GM10248 (cell line): Measurements from ENCODE around the gene DAAM1.

Experiments used
- CTCF ChIA-PET: fragments of 300-600 bp; sonication (Branson Sonifier 250); formaldehyde crosslinking; extraction: SDS; loops from one replicate; lab custom pipeline; 2021; ENCODE audit warnings: antibody characterized with exemption; lab: Yijun Ruan, JAX
- POLR2A ChIA-PET: fragments of 350-650 bp; sonication (Branson Sonifier 250); formaldehyde crosslinking; extraction: SDS; loops from one replicate; lab custom pipeline; 2020; ENCODE audit warnings: antibody characterized with exemption; lab: Yijun Ruan, JAX
- DNase-seq: peaks from one replicate; pipeline ENCODE4 v3.0.0; 2012; ENCODE audit errors: extremely low spot score
- CTCF ChIP-seq: IDR thresholded peaks from 2 replicates; pipeline ENCODE4 v1.5.1; 2012; ENCODE audit warnings: mild to moderate bottlenecking, low read depth; ENCODE audit errors: extremely low read depth, missing control alignments, control extremely low read depth

The DAAM1 gene

GRCh38 chr14:59188461-59189090 is at the start of gene DAAM1:
DAAM1 (plus strand) TSS chr14:59188667; CDS start chr14:59263478, 74,811 bp downstream.
- DNase-seq, result peak; percentile 93
- no peak for TF ChIP-seq CTCF
- ChIA-PET POLR2A (interaction anchor here (1.3 kb wide), 1 partner anchor 22 kb away, joined by 3 read pairs; no protein-coding TSS in a partner anchor), CTCF (interaction anchor here (1.0 to 1.7 kb wide), 5 partner anchors 21 to 295 kb away, joined by 3 to 4 read pairs (median 3); partner anchors contain the start of genes JKAMP and L3HYPDH)

- TF ChIP-seq CTCF, result no peak
- ChIA-PET POLR2A (no interaction called here), CTCF (interaction anchor here (1.1 to 1.3 kb wide), 3 partner anchors 14 to 825 kb away, joined by 3 read pairs; no protein-coding TSS in a partner anchor)
- DNase-seq, result no peak
Measured at GRCh38 chr14:59139324-59139723, 49.1 kb upstream of the DAAM1 start.

GRCh38 chr14:59140106-59140843 is 48.2 kb upstream of the DAAM1 start:
- POLR2A ChIA-PET, result no interaction called here
- CTCF ChIA-PET, result interaction anchor here (1.1 kb wide), 1 partner anchor 824 kb away, joined by 3 read pairs; no protein-coding TSS in a partner anchor
- no peak for TF ChIP-seq CTCF
- DNase-seq, result no peak

GRCh38 chr14:59146484-59146883 is 42.0 kb upstream of the DAAM1 start:
- CTCF ChIA-PET, result interaction anchor here (1.1 kb wide), 1 partner anchor 21 kb away, joined by 3 read pairs; no protein-coding TSS in a partner anchor
- POLR2A ChIA-PET, result no interaction called here
- DNase-seq, result no peak
- TF ChIP-seq CTCF, result no peak

GRCh38 chr14:59147007-59147406 is 41.5 kb upstream of the DAAM1 start:
- ChIA-PET CTCF (interaction anchor here (1.1 kb wide), 1 partner anchor 21 kb away, joined by 3 read pairs; no protein-coding TSS in a partner anchor), POLR2A (no interaction called here)

More at GRCh38 chr14:59147007-59147406, 41.5 kb upstream of the DAAM1 start:
- no peak for TF ChIP-seq CTCF
- no peak for DNase-seq
